Adrenal gland (tissue), 5 donors: Measurements from ENCODE around the gene CPTP.

Experiments
- CTCF ChIP-seq, 6 experiments: fragments of 450-650 bp in 4 of 6; fragments of 200-600 bp in 2 of 6; sonication (generic) in 1 of 6; IDR thresholded peaks; 1 replicate in 5 of 6; 2 replicates in 1 of 6; pipeline versions ENCODE4 v1.5.1 to v1.8.0; 2016 to 2021; ENCODE audit warnings: antibody characterized with exemption in 6 of 6, mild to moderate bottlenecking in 2 of 6, moderate library complexity in 1 of 6
- POLR2A ChIP-seq, 2 donors: fragments of 450-650 bp; IDR thresholded peaks; one replicate each; pipeline ENCODE4 v1.6.1; 2017; ENCODE audit warnings: antibody characterized with exemption in 2 of 2, mild to moderate bottlenecking in 2 of 2, moderate library complexity in 1 of 2
- donor health status: DM: no; HTN: no; CAD: no.

DNA sequence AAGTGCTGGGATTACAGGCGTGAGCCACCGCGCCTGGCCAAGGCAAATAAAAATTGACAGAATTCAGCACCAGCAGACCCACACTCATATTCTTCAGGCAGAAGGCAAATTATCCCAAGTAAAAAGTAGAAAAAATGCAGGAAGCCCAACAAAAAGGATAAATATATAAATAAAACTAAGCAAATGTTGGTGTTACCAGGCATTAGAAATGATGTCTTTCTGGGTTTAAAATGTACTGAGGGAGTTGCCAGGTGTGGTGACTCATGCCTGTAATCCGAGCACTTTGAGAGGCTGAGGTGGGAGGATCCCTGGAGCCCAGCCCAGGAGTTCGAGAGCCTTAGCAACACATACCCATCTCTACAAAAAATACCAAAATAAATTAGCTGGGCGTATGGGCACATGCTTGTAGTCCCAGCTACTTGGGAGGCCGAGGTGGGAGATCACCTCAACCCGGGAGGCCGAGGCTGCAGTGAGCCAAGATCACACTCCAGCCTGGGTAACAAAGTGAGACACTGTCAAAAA, 6.4 kb upstream of the CPTP start:
- TF ChIP-seq POLR2A (IDR thresholded peaks at IDR 0.05) (no peak), CTCF (IDR thresholded peaks at IDR 0.05) (no peak)
